Fibroblast of lung (primary cell): Measurements from ENCODE around the gene GRIN3A. TPM values are rescaled to one million over a fixed set of nuclear protein-coding genes. Genes with fewer than 3 reads are reported as not detected.

Source experiments
- DNase-seq, 2 donors: peaks; one replicate each; pipeline versions ENCODE4 v3.0.0 to v3.0.0-alpha.2; 2010; ENCODE audit warnings: low read depth in 2 of 2
- H2AFZ ChIP-seq: 2 replicates; pipeline ENCODE4 v1.5.1; 2012; ENCODE audit warnings: low read length, control low read depth, inconsistent platforms
- H3K27ac ChIP-seq: 2 replicates; pipeline ENCODE4 v1.5.1; 2011; ENCODE audit warnings: low read length, control low read depth; ENCODE audit not compliant: insufficient read depth
- H3K27me3 ChIP-seq: 2 replicates; pipeline ENCODE4 v1.5.1; 2011; ENCODE audit warnings: mild to moderate bottlenecking, low read length; ENCODE audit not compliant: control insufficient read depth, insufficient read depth
- H3K36me3 ChIP-seq: 2 replicates; pipeline ENCODE4 v1.5.1; 2011; ENCODE audit warnings: low read length; ENCODE audit not compliant: control insufficient read depth, insufficient read depth
- H3K4me1 ChIP-seq: 2 replicates; pipeline ENCODE4 v1.5.1; 2011; ENCODE audit warnings: low read length; ENCODE audit not compliant: control insufficient read depth, insufficient read depth; ENCODE audit errors: extremely low read depth
- H3K4me2 ChIP-seq: 2 replicates; pipeline ENCODE4 v1.5.1; 2011; ENCODE audit warnings: low read length, control low read depth; ENCODE audit not compliant: insufficient read depth; ENCODE audit errors: extremely low read depth
- H3K4me3 ChIP-seq, 4 experiments: fragments of 200-600 bp in 1 of 4; sonication (generic) in 1 of 4; replicated peaks in 1 of 4; 2 replicates each; pipeline ENCODE4 v1.5.1; 2011 to 2016; ENCODE audit warnings: low read length in 4 of 4, low read depth in 3 of 4, mild to moderate bottlenecking in 3 of 4, control low read depth in 2 of 4, inconsistent platforms in 1 of 4, mixed read lengths in 1 of 4; ENCODE audit not compliant: insufficient read depth in 1 of 4; ENCODE audit errors: control extremely low read depth in 1 of 4
- H3K79me2 ChIP-seq: 2 replicates; pipeline ENCODE4 v1.5.1; 2012; ENCODE audit warnings: mild to moderate bottlenecking, low read length, inconsistent platforms; ENCODE audit not compliant: control insufficient read depth, insufficient read depth
- H3K9ac ChIP-seq: 2 replicates; pipeline ENCODE4 v1.5.1; 2011; ENCODE audit warnings: mild to moderate bottlenecking, low read length, control low read depth; ENCODE audit not compliant: insufficient read depth
- H3K9me3 ChIP-seq: 2 replicates; pipeline ENCODE4 v1.5.1; 2012; ENCODE audit warnings: low read depth, low read length; ENCODE audit not compliant: control insufficient read depth, insufficient read depth
- H4K20me1 ChIP-seq: 2 replicates; pipeline ENCODE4 v1.5.1; 2011; ENCODE audit warnings: low read length; ENCODE audit not compliant: control insufficient read depth, insufficient read depth; ENCODE audit errors: extremely low read depth
- EZH2 ChIP-seq: IDR thresholded peaks from 2 replicates; pipeline ENCODE4 v1.5.1; 2012; ENCODE audit warnings: low read length, control low read depth, mild to moderate bottlenecking; ENCODE audit errors: missing control alignments
- polyA plus RNA-seq, 2 donors: library from polyadenylated mRNA; depleted of rRNA in 1 of 2; stranded (reverse) in 1 of 2; unstranded in 1 of 2; fragments of >200 nt; gene quantifications; 2 replicates each; pipeline ENCODE4 v1.2.1, GENCODE V29; 2011 to 2012; ENCODE audit warnings: missing spikeins in 1 of 2
- total RNA-seq: library from RNA; depleted of rRNA; stranded (reverse); fragments of >200 nt; gene quantifications from 2 replicates; pipeline ENCODE4 v1.2.1, GENCODE V29; 2014
- TF ChIP-seq, protein P1 (sequence below), 2 donors: IDR thresholded peaks in 1 of 2; conservative IDR thresholded peaks in 1 of 2; 1 replicate in 1 of 2; 2 replicates in 1 of 2; pipeline ENCODE4 v1.5.1; 2011 to 2012; ENCODE audit warnings: low read length in 2 of 2, control low read depth in 1 of 2, inconsistent platforms in 1 of 2, low read depth in 1 of 2, mild to moderate bottlenecking in 1 of 2

GRIN3A gene
- total and polyA plus RNA-seq, 2 donors (not counting 1 experiment from before 2014, with no cell fraction given), result not detected

DNA sequence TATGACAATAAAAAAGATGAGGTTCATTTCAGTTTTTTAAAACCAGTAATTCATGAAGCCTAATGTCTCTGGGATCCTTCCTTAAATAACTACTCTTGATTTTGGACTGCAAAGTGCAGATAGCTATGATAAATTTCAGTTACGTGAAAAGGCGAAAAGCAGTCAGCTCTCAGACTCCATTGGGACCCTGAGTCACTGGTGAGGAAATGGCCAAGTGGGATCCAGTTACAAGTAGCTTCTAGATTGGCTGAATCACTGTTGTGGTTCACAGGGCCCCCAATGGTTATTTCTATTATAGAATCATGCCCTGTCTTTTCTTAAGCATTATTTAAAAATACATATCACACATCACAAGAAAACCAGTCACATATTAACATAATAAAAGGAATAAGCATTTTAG is 112.6 kb downstream of the GRIN3A start:
- no peak overlapping the region for H3K9ac ChIP-seq
- H2AFZ ChIP-seq, result no peak overlapping the region
- no peaks in the 10 kb centered on the region for H3K9me3 ChIP-seq
- H3K36me3 ChIP-seq, result no peaks in the 10 kb centered on the region
- no peak overlapping the region for H3K4me3 ChIP-seq
- H3K27me3 ChIP-seq, result no peaks in the 10 kb centered on the region
- H3K27ac ChIP-seq, result no peak overlapping the region
- H3K4me1 ChIP-seq, result no peaks in the 10 kb centered on the region
- no peak overlapping the region for H3K4me2 ChIP-seq
- H4K20me1 ChIP-seq, result no peaks in the 10 kb centered on the region
- no peak for DNase-seq
- no peak for TF ChIP-seq EZH2
- TF ChIP-seq, protein P1, sequence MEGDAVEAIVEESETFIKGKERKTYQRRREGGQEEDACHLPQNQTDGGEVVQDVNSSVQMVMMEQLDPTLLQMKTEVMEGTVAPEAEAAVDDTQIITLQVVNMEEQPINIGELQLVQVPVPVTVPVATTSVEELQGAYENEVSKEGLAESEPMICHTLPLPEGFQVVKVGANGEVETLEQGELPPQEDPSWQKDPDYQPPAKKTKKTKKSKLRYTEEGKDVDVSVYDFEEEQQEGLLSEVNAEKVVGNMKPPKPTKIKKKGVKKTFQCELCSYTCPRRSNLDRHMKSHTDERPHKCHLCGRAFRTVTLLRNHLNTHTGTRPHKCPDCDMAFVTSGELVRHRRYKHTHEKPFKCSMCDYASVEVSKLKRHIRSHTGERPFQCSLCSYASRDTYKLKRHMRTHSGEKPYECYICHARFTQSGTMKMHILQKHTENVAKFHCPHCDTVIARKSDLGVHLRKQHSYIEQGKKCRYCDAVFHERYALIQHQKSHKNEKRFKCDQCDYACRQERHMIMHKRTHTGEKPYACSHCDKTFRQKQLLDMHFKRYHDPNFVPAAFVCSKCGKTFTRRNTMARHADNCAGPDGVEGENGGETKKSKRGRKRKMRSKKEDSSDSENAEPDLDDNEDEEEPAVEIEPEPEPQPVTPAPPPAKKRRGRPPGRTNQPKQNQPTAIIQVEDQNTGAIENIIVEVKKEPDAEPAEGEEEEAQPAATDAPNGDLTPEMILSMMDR (conservative IDR thresholded peaks at IDR 0.05 in 1 of 2, IDR thresholded peaks at IDR 0.05 in 1 of 2; ENCODE audit: low read depth in 1 of 2, low read length in 2 of 2), result no peak
- no peaks in the 10 kb centered on the region for H3K79me2 ChIP-seq

GRCh38 chr9:101620452-101620851 is 118.0 kb downstream of the GRIN3A start:
- Histone ChIP-seq H3K27me3 (no peaks in the 10 kb centered on the region), H2AFZ (no peak overlapping the region), H4K20me1 (no peaks in the 10 kb centered on the region), H3K9me3 (no peaks in the 10 kb centered on the region), H3K4me3 (no peak overlapping the region), H3K79me2 (no peaks in the 10 kb centered on the region), H3K4me2 (no peak overlapping the region), H3K27ac (no peak overlapping the region), H3K36me3 (no peaks in the 10 kb centered on the region), H3K4me1 (no peaks in the 10 kb centered on the region), H3K9ac (no peak overlapping the region)
- DNase-seq, result no peak
- TF ChIP-seq, protein P1 (conservative IDR thresholded peaks at IDR 0.05 in 1 of 2, IDR thresholded peaks at IDR 0.05 in 1 of 2; ENCODE audit: low read depth in 1 of 2, low read length in 2 of 2), result no peak
- TF ChIP-seq EZH2, result no peak

DNA sequence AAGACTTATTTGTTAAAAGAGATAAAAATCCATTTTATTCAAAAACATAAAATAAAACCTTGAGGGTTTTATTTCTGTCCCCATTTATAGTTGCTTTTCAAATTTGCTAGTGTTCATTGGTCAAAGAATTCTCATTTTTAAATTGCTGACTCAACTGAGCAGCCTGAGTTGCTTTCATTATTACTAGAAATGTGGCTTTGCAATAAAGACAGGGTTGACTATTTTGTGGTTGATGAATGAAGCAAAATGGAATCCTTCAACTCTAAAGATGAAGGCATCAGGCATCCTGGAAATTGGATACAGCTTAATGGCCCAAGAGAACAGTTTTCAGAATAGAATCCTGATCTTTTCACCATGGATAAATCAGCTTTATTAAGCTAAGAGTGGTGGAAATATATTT is 119.7 kb downstream of the GRIN3A start:
- no peak overlapping the region for H3K4me2 ChIP-seq
- TF ChIP-seq, protein P1 (conservative IDR thresholded peaks at IDR 0.05 in 1 of 2, IDR thresholded peaks at IDR 0.05 in 1 of 2; ENCODE audit: low read depth in 1 of 2, low read length in 2 of 2), result no peak
- no peak for TF ChIP-seq EZH2
- no peaks in the 10 kb centered on the region for H4K20me1 ChIP-seq

More for the DNA sequence above, 119.7 kb downstream of the GRIN3A start:
- H3K4me1 ChIP-seq, result no peaks in the 10 kb centered on the region
- H3K27me3 ChIP-seq, result no peaks in the 10 kb centered on the region
- no peak overlapping the region for H2AFZ ChIP-seq
- DNase-seq, result no peak
- no peak overlapping the region for H3K9ac ChIP-seq
- no peaks in the 10 kb centered on the region for H3K79me2 ChIP-seq
- no peaks in the 10 kb centered on the region for H3K36me3 ChIP-seq
- H3K9me3 ChIP-seq, result no peaks in the 10 kb centered on the region
- no peak overlapping the region for H3K4me3 ChIP-seq
- H3K27ac ChIP-seq, result no peak overlapping the region
